WERI-Rb-1 (cell line): ENCODE results near the gene MUC21.

Experiments
- DNase-seq: peaks from one replicate; pipeline ENCODE4 v3.0.0-alpha.2; 2020
- H3K27ac ChIP-seq: fragments of 250-450 bp; sonication (Bioruptor Pico); 2 replicates; pipeline ENCODE4 v1.5.1; 2020; ENCODE audit warnings: mild to moderate bottlenecking, moderate library complexity
- H3K27me3 ChIP-seq: fragments of 250-450 bp; sonication (Bioruptor Pico); 2 replicates; pipeline ENCODE4 v1.5.1; 2021; ENCODE audit warnings: mild to moderate bottlenecking, low read depth, moderate library complexity; ENCODE audit not compliant: insufficient read depth, severe bottlenecking
- H3K36me3 ChIP-seq: fragments of 250-450 bp; sonication (Bioruptor Pico); 2 replicates; pipeline ENCODE4 v1.5.1; 2020; ENCODE audit warnings: mild to moderate bottlenecking, moderate library complexity
- H3K4me3 ChIP-seq: 2 replicates; pipeline ENCODE4 v1.5.1; 2011; ENCODE audit warnings: low read depth, mild to moderate bottlenecking, control low read depth, low read length
- H3K9me3 ChIP-seq: fragments of 250-450 bp; sonication (Bioruptor Pico); 2 replicates; pipeline ENCODE4 v1.5.1; 2021; ENCODE audit warnings: mild to moderate bottlenecking, moderate library complexity; ENCODE audit not compliant: severe bottlenecking
- TF ChIP-seq, protein P1 (sequence below): IDR thresholded peaks from 2 replicates; pipeline ENCODE4 v1.5.1; 2011; ENCODE audit warnings: low read depth, mild to moderate bottlenecking, control low read depth, inconsistent platforms, low read length

The MUC21 gene

DNA sequence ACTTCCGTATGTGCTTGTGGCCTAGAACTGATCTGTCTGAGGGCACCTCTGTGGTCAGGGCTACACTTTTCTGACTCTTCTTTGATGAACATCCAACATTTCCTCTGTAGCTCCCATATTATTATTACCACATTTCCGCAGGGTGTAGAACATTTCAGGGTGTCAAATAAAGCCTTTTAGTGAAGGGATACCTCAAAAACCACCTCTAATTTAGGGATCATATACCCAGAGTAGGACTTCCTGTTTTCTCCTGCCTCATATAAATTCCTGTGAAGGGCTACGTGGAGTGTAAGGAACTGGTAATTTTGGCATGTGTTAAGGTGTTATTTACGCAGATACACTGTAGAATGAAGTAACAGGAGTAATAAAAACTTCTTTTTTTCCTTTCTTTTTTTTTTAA lies 21.3 kb downstream of the MUC21 start:
- TF ChIP-seq, protein P1, sequence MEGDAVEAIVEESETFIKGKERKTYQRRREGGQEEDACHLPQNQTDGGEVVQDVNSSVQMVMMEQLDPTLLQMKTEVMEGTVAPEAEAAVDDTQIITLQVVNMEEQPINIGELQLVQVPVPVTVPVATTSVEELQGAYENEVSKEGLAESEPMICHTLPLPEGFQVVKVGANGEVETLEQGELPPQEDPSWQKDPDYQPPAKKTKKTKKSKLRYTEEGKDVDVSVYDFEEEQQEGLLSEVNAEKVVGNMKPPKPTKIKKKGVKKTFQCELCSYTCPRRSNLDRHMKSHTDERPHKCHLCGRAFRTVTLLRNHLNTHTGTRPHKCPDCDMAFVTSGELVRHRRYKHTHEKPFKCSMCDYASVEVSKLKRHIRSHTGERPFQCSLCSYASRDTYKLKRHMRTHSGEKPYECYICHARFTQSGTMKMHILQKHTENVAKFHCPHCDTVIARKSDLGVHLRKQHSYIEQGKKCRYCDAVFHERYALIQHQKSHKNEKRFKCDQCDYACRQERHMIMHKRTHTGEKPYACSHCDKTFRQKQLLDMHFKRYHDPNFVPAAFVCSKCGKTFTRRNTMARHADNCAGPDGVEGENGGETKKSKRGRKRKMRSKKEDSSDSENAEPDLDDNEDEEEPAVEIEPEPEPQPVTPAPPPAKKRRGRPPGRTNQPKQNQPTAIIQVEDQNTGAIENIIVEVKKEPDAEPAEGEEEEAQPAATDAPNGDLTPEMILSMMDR = no peak
- DNase-seq = no peak
- Histone ChIP-seq H3K27ac (no peak overlapping the region), H3K36me3 (no peaks in the 10 kb centered on the region), H3K27me3 (peaks cover 50% of the 10 kb centered on the region), H3K9me3 (peaks cover 2% of the 10 kb centered on the region), H3K4me3 (no peak overlapping the region)

DNA sequence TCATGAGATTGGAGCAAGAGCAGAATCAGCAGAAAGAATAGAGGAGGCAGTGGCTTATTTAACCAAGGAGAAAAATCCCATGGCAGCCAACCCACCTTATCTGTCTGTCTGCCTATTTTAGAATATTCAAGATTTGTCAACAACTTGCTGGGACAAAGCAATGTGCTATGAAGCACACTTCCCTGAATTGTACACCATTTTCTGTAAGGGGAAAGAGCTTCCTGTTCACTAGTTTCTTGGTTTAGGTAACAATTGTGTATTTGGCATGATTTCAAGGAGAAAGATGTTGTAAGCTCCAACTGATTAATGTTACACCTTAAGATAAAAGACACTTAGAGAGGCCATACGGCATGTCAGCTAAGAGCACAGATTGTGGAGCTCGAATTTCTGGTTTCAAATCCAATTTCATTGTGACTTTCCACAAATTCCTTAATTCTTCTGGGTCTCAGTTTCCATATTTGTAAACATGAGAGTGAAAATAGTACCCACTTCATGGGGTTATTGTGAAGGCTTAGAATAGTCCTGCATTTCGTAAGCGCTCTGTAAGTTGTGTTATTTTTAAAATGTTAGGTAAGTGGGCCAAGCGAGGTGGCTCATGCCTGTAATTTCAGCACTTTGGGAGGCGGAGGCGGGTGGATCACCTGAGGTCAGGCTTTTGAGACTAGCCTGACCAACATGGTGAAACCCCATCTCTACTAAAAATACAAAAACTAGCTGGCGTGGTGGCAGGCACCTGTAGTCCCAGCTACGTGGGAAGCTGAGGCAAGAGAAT lies 21.9 kb downstream of the MUC21 start:
- Histone ChIP-seq H3K27me3 (peaks cover 56% of the 10 kb centered on the region), H3K36me3 (no peaks in the 10 kb centered on the region), H3K27ac (no peak overlapping the region), H3K9me3 (peaks cover 2% of the 10 kb centered on the region), H3K4me3 (no peak overlapping the region)
- no peak for DNase-seq
- TF ChIP-seq, protein P1 = no peak

DNA sequence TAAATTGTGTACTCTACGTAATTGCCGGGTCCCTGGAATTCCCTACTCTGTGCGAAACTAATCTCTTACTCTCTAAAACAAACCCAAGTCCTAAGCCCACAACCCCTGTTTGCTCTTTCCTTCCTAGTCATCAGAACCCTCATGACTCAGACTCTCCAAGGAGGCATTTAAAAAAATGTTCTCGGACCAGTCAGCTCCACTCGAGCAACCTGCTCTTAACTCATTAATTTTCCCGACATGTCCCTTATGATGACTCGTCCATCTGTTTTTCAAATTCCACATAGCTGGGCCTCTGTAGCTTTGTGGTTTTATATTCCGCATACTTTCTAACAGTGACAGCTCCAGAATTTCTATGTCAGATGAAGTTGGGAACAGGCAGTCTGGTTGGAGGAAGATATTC lies 24.2 kb downstream of the MUC21 start:
- peaks cover 71% of the 10 kb centered on the region for H3K27me3 ChIP-seq
- TF ChIP-seq, protein P1 = no peak
- no peak overlapping the region for H3K27ac ChIP-seq
- no peaks in the 10 kb centered on the region for H3K36me3 ChIP-seq
- no peak for DNase-seq
- no peak overlapping the region for H3K4me3 ChIP-seq
- peaks cover 4% of the 10 kb centered on the region for H3K9me3 ChIP-seq

DNA sequence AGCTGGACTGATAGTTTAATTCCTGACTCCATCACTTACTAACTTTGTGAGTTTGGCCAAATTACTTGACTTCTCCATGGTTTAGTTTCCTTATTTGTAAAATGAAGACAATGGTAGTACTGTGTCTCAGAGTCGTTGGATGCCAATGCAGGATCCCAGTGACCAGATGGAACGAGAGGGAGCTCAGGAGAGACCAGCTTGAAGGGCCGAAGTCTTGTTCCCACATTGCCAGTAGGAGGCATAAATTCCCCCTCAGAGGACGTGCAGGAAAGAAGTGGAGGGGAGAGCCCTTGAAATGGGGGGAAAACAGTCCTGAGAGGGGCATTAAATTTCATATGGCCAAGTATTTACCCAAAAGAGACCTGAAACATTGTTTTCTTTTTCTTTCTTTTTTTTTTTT lies 24.6 kb downstream of the MUC21 start:
- Histone ChIP-seq H3K4me3 (no peak overlapping the region), H3K27ac (no peak overlapping the region), H3K36me3 (no peaks in the 10 kb centered on the region), H3K27me3 (peaks cover 72% of the 10 kb centered on the region), H3K9me3 (peaks cover 4% of the 10 kb centered on the region)
- TF ChIP-seq, protein P1 = peak; percentile 21; the same call in 1 of the 2 replicates
- DNase-seq = no peak

DNA sequence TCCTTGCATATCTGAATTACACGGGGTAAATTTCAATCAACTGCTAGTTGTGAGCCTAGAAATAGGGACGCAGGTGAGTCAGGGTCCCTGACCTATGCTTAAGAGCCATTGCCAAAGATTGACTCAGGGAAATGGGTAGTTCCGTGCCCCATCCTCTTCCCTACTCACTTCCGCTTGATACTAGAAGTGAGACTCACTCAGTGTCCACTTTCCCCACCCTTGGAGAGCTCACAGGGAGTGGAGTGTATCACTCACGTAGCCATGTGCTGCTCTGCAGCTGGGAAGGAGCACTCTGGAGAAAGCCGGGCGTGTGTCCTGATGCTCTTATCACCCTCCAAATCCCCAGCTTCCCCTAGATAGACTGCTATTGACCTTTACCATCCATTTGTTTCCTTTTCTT lies 26.2 kb downstream of the MUC21 start:
- Histone ChIP-seq H3K4me3 (no peak overlapping the region), H3K27me3 (peaks cover 86% of the 10 kb centered on the region), H3K36me3 (no peaks in the 10 kb centered on the region), H3K9me3 (peaks cover 7% of the 10 kb centered on the region), H3K27ac (no peak overlapping the region)
- TF ChIP-seq, protein P1 = no peak
- DNase-seq = no peak
